Measurements from ENCODE around the gene ANKRD39. TPM values are rescaled to one million over a fixed set of nuclear protein-coding genes. Genes with fewer than 3 reads are reported as not detected.

The ANKRD39 gene
- total and polyA plus RNA-seq, 9 of the 15 experiments (the other 6 are each of a cell fraction or from before 2014, with no cell fraction given) = 8.2 to 33.1 (median 23.8) TPM

GRCh38 chr2:96816127-96816835, 41.5 kb downstream of the ANKRD39 start, which contains the start of gene CNNM3 (continued):
- TF ChIP-seq HBP1 (CRISPR knock-in tag; IDR thresholded peaks at IDR 0.05) = no peak
- TF ChIP-seq AFF4 (CRISPR knock-in tag; IDR thresholded peaks at IDR 0.05) = no peak
- TF ChIP-seq PTRF (tag; IDR thresholded peaks at IDR 0.05) = no peak
- no peak for TF ChIP-seq TGIF2 (CRISPR knock-in tag; IDR thresholded peaks at IDR 0.05)
- TF ChIP-seq HDAC2 (IDR thresholded peaks at IDR 0.05) = no peak
- 0 out of 2 replicates have a peak, but pooled peaks have one; percentile 43 for TF ChIP-seq ZBTB17 (CRISPR knock-in tag; IDR thresholded peaks at IDR 0.05)
- TF ChIP-seq FOXO4 (CRISPR knock-in tag; IDR thresholded peaks at IDR 0.05) = 0 out of 2 replicates have a peak, but pooled peaks have one; percentile 60
- TF ChIP-seq TAL1 (IDR thresholded peaks at IDR 0.05) = no peak
- TF ChIP-seq TRIM28 (IDR thresholded peaks at IDR 0.05) = no peak; the same call in 1 of the 2 replicates
- TF ChIP-seq USF1 (CRISPR knock-in tag; IDR thresholded peaks at IDR 0.05) = no peak; the same call in 1 of the 2 replicates
- peak; percentile 97 for TF ChIP-seq ZBTB1 (CRISPR knock-in tag; IDR thresholded peaks at IDR 0.05; ENCODE audit: borderline replicate concordance, low read depth)
- no peak for TF ChIP-seq MCM5 (IDR thresholded peaks at IDR 0.05; ENCODE audit: low read depth)
- 0 out of 2 replicates have a peak, but pooled peaks have one; percentile 17 for TF ChIP-seq SMC3 (conservative IDR thresholded peaks at IDR 0.05; ENCODE audit: insufficient read depth, low read depth, low read length)
- no peak for TF ChIP-seq SREBF1 (IDR thresholded peaks at IDR 0.05; ENCODE audit: borderline replicate concordance, low read depth, low read length)
- TF ChIP-seq PHB2 (IDR thresholded peaks at IDR 0.05; ENCODE audit: low read depth) = no peak
- no peak for TF ChIP-seq USF2 (CRISPR knock-in tag; IDR thresholded peaks at IDR 0.05)
- no peak for TF ChIP-seq MYBL2 (IDR thresholded peaks at IDR 0.05; ENCODE audit: low read depth)
- TF ChIP-seq MYBL2 (CRISPR knock-in tag; IDR thresholded peaks at IDR 0.05; ENCODE audit: borderline replicate concordance) = no peak
- TF ChIP-seq PRPF4 (IDR thresholded peaks at IDR 0.05; ENCODE audit: insufficient read depth, low read depth, low read length, poor library complexity, severe bottlenecking) = no peak
- no peak; the same call in 1 of the 2 replicates for TF ChIP-seq FOXJ2 (tag; IDR thresholded peaks at IDR 0.05)

All from K562 (cell line).